SK-N-SH (cell line): ENCODE results near the gene CMTM8. TPM values are rescaled to one million over a fixed set of nuclear protein-coding genes. Genes with fewer than 3 reads are reported as not detected.

Experiments
- CTCF ChIA-PET: fragments of 300-600, 350-600 bp; formaldehyde crosslinking; extraction: SDS; loops from one replicate; lab custom pipeline; 2021; lab: Yijun Ruan, JAX
- POLR2A ChIA-PET: fragments of 350-600 bp; sonication (Branson Sonifier 250); formaldehyde crosslinking; extraction: SDS; loops from one replicate; lab custom pipeline; 2020; ENCODE audit warnings: antibody characterized with exemption, inconsistent platforms; lab: Yijun Ruan, JAX
- DNase-seq: peaks from one replicate; pipeline ENCODE4 v3.0.0; 2012
- H2AFZ ChIP-seq: fragments of 200-600 bp; sonication (generic); 2 replicates; pipeline ENCODE4 v1.8.1; 2016; ENCODE audit warnings: antibody characterized with exemption, mild to moderate bottlenecking, low read depth
- H3F3A ChIP-seq: fragments of 200-600 bp; sonication (generic); replicated peaks from 2 replicates; pipeline ENCODE3; 2016; ENCODE audit warnings: antibody characterized with exemption, mild to moderate bottlenecking; ENCODE audit not compliant: insufficient read depth
- H3K27ac ChIP-seq, 2 experiments: fragments of 200-500 bp in 1 of 2; fragments of 200-600 bp in 1 of 2; sonication (Bioruptor generic) in 1 of 2; sonication (generic), shearing (Covaris generic) in 1 of 2; 2 replicates each; pipeline versions ENCODE4 v1.5.1 to v1.6.1; 2014 to 2016; ENCODE audit warnings: low read depth in 2 of 2, inconsistent platforms in 1 of 2, low read length in 1 of 2, mild to moderate bottlenecking in 1 of 2, mixed read lengths in 1 of 2
- H3K27me3 ChIP-seq: fragments of 200-600 bp; sonication (generic), shearing (Covaris generic); 2 replicates; pipeline ENCODE4 v1.6.1; 2016; ENCODE audit warnings: mixed run types; ENCODE audit not compliant: insufficient read depth
- H3K36me3 ChIP-seq, 2 experiments: fragments of 200-500 bp in 1 of 2; fragments of 200-600 bp in 1 of 2; sonication (Bioruptor generic) in 1 of 2; sonication (generic) in 1 of 2; replicated peaks in 1 of 2; 2 replicates each; pipeline versions ENCODE3 to v1.5.1; 2014 to 2016; ENCODE audit warnings: low read length in 1 of 2, mild to moderate bottlenecking in 1 of 2; ENCODE audit not compliant: insufficient read depth in 2 of 2, control insufficient read depth in 1 of 2
- H3K4me1 ChIP-seq, 2 experiments: fragments of 200-500 bp in 1 of 2; fragments of 200-600 bp in 1 of 2; sonication (Bioruptor generic) in 1 of 2; sonication (generic), shearing (Covaris generic) in 1 of 2; 2 replicates each; pipeline versions ENCODE4 v1.5.1 to v1.6.1; 2014 to 2016; ENCODE audit warnings: low read depth in 1 of 2, low read length in 1 of 2, mixed run types in 1 of 2; ENCODE audit not compliant: insufficient read depth in 2 of 2, control insufficient read depth in 1 of 2
- H3K4me2 ChIP-seq: fragments of 200-600 bp; sonication (generic), shearing (Covaris generic); 2 replicates; pipeline ENCODE4 v1.6.1; 2017; ENCODE audit warnings: mixed run types
- H3K4me3 ChIP-seq, 2 experiments: fragments of 200-500 bp in 1 of 2; fragments of 200-600 bp in 1 of 2; sonication (Bioruptor generic) in 1 of 2; sonication (generic), shearing (Covaris generic) in 1 of 2; 2 replicates each; pipeline versions ENCODE4 v1.5.1 to v1.8.1; 2014 to 2016; ENCODE audit warnings: low read depth in 2 of 2, inconsistent platforms in 1 of 2, low read length in 1 of 2, mild to moderate bottlenecking in 1 of 2, mixed read lengths in 1 of 2, moderate library complexity in 1 of 2
- H3K79me2 ChIP-seq: fragments of 200-600 bp; sonication (generic); 2 replicates; pipeline ENCODE4 v1.8.1; 2017; ENCODE audit warnings: mild to moderate bottlenecking; ENCODE audit not compliant: insufficient read depth
- H3K9ac ChIP-seq: fragments of 200-600 bp; sonication (generic); 2 replicates; pipeline ENCODE4 v1.6.1; 2017; ENCODE audit warnings: mixed run types
- H3K9me2 ChIP-seq: fragments of 200-600 bp; sonication (generic); 2 replicates; pipeline ENCODE4 v1.6.1; 2017; ENCODE audit warnings: mixed run types
- H3K9me3 ChIP-seq: fragments of 200-600 bp; sonication (generic); 2 replicates; pipeline ENCODE4 v1.6.1; 2017; ENCODE audit warnings: mixed run types, mild to moderate bottlenecking, moderate library complexity
- H4K20me1 ChIP-seq: fragments of 200-600 bp; sonication (generic); 2 replicates; pipeline ENCODE4 v1.6.1; 2017; ENCODE audit warnings: mild to moderate bottlenecking, mixed run types; ENCODE audit not compliant: insufficient read depth
- CHD2 ChIP-seq: fragments of 150-350 bp; IDR thresholded peaks from 2 replicates; pipeline ENCODE4 v1.6.1; 2018; ENCODE audit warnings: low read length; ENCODE audit not compliant: partially characterized antibody
- ELF1 ChIP-seq: IDR thresholded peaks from 2 replicates; pipeline ENCODE4 v1.4.0; 2012
- EZH2phosphoT487 ChIP-seq: fragments of 200-600 bp; sonication (generic); IDR thresholded peaks from 2 replicates; pipeline ENCODE4 v1.6.1; 2017; ENCODE audit warnings: low read depth, mixed run types, mild to moderate bottlenecking, antibody characterized with exemption, moderate library complexity, borderline replicate concordance
- GABPA ChIP-seq: IDR thresholded peaks from 2 replicates; pipeline ENCODE4 v1.4.0; 2012; ENCODE audit warnings: low read depth, mild to moderate bottlenecking
- JUND ChIP-seq: IDR thresholded peaks from 2 replicates; pipeline ENCODE4 v1.4.0; 2012
- MXI1 ChIP-seq: IDR thresholded peaks from 2 replicates; pipeline ENCODE4 v1.6.1; 2012; ENCODE audit warnings: mild to moderate bottlenecking, low read depth, low read length, improper control_type of control experiment
- POLR2AphosphoS5 ChIP-seq: IDR thresholded peaks from 2 replicates; pipeline ENCODE4 v1.6.1; 2012; ENCODE audit warnings: low read depth, low read length
- RCOR1 ChIP-seq: fragments of 150-350 bp; IDR thresholded peaks from 2 replicates; pipeline ENCODE4 v1.6.1; 2017; ENCODE audit warnings: antibody characterized with exemption, low read length
- REST ChIP-seq: IDR thresholded peaks from 2 replicates; pipeline ENCODE4 v1.6.1; 2012; ENCODE audit warnings: mild to moderate bottlenecking, low read depth, low read length, moderate library complexity
- RFX5 ChIP-seq: IDR thresholded peaks from 2 replicates; pipeline ENCODE4 v1.6.1; 2012; ENCODE audit warnings: mild to moderate bottlenecking, improper control_type of control experiment, low read length
- SIN3A ChIP-seq: IDR thresholded peaks from 2 replicates; pipeline ENCODE4 v1.6.1; 2012; ENCODE audit warnings: low read depth, mild to moderate bottlenecking, low read length, moderate library complexity, borderline replicate concordance
- TEAD4 ChIP-seq: IDR thresholded peaks from 2 replicates; pipeline ENCODE4 v1.4.0; 2012; ENCODE audit warnings: mild to moderate bottlenecking, borderline replicate concordance; ENCODE audit not compliant: insufficient read depth
- USF2 ChIP-seq: fragments of 150-350 bp; IDR thresholded peaks from 2 replicates; pipeline ENCODE4 v1.6.1; 2017; ENCODE audit warnings: antibody characterized with exemption, low read length, low read depth, borderline replicate concordance
- YY1 ChIP-seq: IDR thresholded peaks from 2 replicates; pipeline ENCODE4 v1.4.0; 2012; ENCODE audit warnings: low read depth, mild to moderate bottlenecking
- ZBTB33 ChIP-seq: IDR thresholded peaks from 2 replicates; pipeline ENCODE4 v1.4.0; 2012; ENCODE audit warnings: low read depth, borderline replicate concordance
- WGBS: methylation state at CpG from one replicate; pipeline ENCODE4 v1.1.6; 2017; ENCODE audit warnings: low lambda C conversion rate; 5-methylcytosine and 5-hydroxymethylcytosine counted together
- polyA plus RNA-seq, 3 experiments: library from polyadenylated mRNA; depleted of rRNA; stranded (reverse); fragments of >200 nt; gene quantifications; 2 replicates each; pipeline ENCODE4 v1.2.3, GENCODE V29; 2012
- TF ChIP-seq, protein P1 (sequence below): IDR thresholded peaks from 2 replicates; pipeline ENCODE4 v1.4.0; 2012; ENCODE audit warnings: low read depth, borderline replicate concordance

CMTM8 gene
- polyA plus RNA-seq, 1 of the 3 experiments (the other 2 are of a cell fraction), result 9.7 TPM

DNA sequence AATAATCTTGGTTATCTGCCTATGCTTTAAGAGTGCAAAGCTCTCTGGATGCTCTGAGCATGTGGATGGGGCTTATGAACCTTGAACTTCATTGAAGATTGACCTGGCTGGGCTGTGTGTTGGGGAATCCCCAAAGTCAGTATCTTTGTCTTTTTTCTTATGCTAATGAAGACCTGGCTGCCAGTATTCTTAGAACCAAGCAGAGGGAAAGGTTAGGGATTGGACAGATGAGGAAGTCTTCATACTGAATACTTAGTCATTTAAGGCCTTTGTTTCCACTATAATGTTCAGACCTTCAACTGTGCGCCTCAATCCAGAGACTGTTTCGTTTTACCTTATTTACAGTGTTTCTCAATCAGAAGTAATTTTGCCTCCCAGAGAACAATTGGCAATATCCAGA, 110.7 kb downstream of the CMTM8 start:
- H3F3A ChIP-seq, result no peaks in the 10 kb centered on the region
- TF ChIP-seq ELF1, result no peak
- TF ChIP-seq USF2, result no peak
- TF ChIP-seq RCOR1, result no peak
- no peak for TF ChIP-seq POLR2AphosphoS5
- no peak for TF ChIP-seq TEAD4
- TF ChIP-seq MXI1, result no peak
- TF ChIP-seq GABPA, result no peak
- TF ChIP-seq, all 33 proteins: peak for 0
- 90% methylated on average over 2 of the region's 2 CpGs for WGBS
- Histone ChIP-seq H4K20me1 (no peaks in the 10 kb centered on the region), H3K9ac (no peak overlapping the region), H3K27me3 (no peaks in the 10 kb centered on the region), H3K9me2 (no peaks in the 10 kb centered on the region), H3K27ac (no peak overlapping the region), H3K4me3 (no peak overlapping the region), H3K79me2 (no peaks in the 10 kb centered on the region), H3K36me3 (no peaks in the 10 kb centered on the region), H2AFZ (no peak overlapping the region), H3K4me1 (no peaks in the 10 kb centered on the region), H3K9me3 (no peaks in the 10 kb centered on the region), H3K4me2 (no peak overlapping the region)
- no peak for DNase-seq
- CTCF ChIA-PET, result interaction anchor here (1.3 kb wide), 1 partner anchor 26 kb away, joined by 8 read pairs; no protein-coding TSS in a partner anchor
- POLR2A ChIA-PET, result no interaction called here

- no peaks in the 10 kb centered on the region for H3K9me3 ChIP-seq
- no peak overlapping the region for H3K4me2 ChIP-seq
- H3K27ac ChIP-seq, result no peak overlapping the region
- no peak overlapping the region for H3K4me3 ChIP-seq
- ChIA-PET POLR2A (no interaction called here), CTCF (no interaction called here)
- no peaks in the 10 kb centered on the region for H3K36me3 ChIP-seq
- no peaks in the 10 kb centered on the region for H3K4me1 ChIP-seq
- no peaks in the 10 kb centered on the region for H3K79me2 ChIP-seq
- H2AFZ ChIP-seq, result no peak overlapping the region
- H4K20me1 ChIP-seq, result no peaks in the 10 kb centered on the region
- H3F3A ChIP-seq, result no peaks in the 10 kb centered on the region
- DNase-seq, result no peak
- TF ChIP-seq ZBTB33 (no peak), YY1 (no peak), EZH2phosphoT487 (no peak), CHD2 (no peak), REST (no peak), MXI1 (no peak), SIN3A (no peak), RFX5 (no peak), JUND (no peak)
- TF ChIP-seq, protein P1, sequence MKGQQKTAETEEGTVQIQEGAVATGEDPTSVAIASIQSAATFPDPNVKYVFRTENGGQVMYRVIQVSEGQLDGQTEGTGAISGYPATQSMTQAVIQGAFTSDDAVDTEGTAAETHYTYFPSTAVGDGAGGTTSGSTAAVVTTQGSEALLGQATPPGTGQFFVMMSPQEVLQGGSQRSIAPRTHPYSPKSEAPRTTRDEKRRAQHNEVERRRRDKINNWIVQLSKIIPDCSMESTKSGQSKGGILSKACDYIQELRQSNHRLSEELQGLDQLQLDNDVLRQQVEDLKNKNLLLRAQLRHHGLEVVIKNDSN, result no peak
- no peaks in the 10 kb centered on the region for H3K27me3 ChIP-seq
- no peaks in the 10 kb centered on the region for H3K9me2 ChIP-seq
- H3K9ac ChIP-seq, result no peak overlapping the region
Measured at GRCh38 chr3:32352563-32352962, 114.1 kb downstream of the CMTM8 start.
